ENCODE results near the gene SCN10A.

DNA sequence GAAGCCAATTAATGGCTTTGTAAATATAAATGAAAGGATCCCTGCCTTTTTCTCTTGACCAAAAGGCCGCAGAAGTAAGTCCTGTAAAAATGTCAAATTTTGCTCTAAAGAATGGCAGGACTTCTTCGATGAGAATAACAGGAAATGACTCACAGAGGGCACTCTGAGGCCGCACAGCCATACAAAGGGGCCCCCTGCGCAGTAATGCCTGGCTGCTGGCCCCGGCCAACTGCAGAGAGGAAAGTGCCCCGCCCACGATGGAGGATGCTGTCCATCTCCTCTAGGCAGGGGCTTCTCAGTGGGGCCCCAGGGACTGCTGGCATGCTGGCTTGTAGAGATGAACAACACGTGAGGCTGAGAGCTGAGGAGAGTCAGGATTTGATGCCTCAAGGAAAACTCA is 18.1 kb upstream of the SCN10A start:
- TF ChIP-seq POLR2A (IDR thresholded peaks at IDR 0.05), result no peak
- TF ChIP-seq, protein P1, sequence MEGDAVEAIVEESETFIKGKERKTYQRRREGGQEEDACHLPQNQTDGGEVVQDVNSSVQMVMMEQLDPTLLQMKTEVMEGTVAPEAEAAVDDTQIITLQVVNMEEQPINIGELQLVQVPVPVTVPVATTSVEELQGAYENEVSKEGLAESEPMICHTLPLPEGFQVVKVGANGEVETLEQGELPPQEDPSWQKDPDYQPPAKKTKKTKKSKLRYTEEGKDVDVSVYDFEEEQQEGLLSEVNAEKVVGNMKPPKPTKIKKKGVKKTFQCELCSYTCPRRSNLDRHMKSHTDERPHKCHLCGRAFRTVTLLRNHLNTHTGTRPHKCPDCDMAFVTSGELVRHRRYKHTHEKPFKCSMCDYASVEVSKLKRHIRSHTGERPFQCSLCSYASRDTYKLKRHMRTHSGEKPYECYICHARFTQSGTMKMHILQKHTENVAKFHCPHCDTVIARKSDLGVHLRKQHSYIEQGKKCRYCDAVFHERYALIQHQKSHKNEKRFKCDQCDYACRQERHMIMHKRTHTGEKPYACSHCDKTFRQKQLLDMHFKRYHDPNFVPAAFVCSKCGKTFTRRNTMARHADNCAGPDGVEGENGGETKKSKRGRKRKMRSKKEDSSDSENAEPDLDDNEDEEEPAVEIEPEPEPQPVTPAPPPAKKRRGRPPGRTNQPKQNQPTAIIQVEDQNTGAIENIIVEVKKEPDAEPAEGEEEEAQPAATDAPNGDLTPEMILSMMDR (IDR thresholded peaks at IDR 0.05), result no peak

Measured in right lobe of liver (tissue), 4 donors.